HCT116 (cell line): ENCODE results near the gene ANKS4B.

ENCODE experiments used
- ATF3 ChIP-seq: IDR thresholded peaks from 2 replicates; pipeline ENCODE4 v1.6.1; 2012
- CTCF ChIP-seq, 3 experiments: fragments of 200-600 bp in 1 of 3; sonication (generic) in 1 of 3; IDR thresholded peaks in 2 of 3; conservative IDR thresholded peaks in 1 of 3; 2 replicates each; pipeline ENCODE4 v1.5.1; 2012 to 2017; ENCODE audit warnings: low read depth in 2 of 3, low read length in 2 of 3, antibody characterized with exemption in 1 of 3, borderline replicate concordance in 1 of 3, control low read depth in 1 of 3, mild to moderate bottlenecking in 1 of 3, mixed read lengths in 1 of 3, mixed run types in 1 of 3, moderate library complexity in 1 of 3; ENCODE audit not compliant: insufficient read depth in 1 of 3
- EZH2 ChIP-seq: fragments of 200-600 bp; sonication (generic); IDR thresholded peaks from 2 replicates; pipeline ENCODE4 v1.6.1; 2017; ENCODE audit warnings: antibody characterized with exemption, mixed run types
- EZH2phosphoT487 ChIP-seq: fragments of 200-600 bp; IDR thresholded peaks from 2 replicates; pipeline ENCODE4 v1.6.1; 2018; ENCODE audit warnings: antibody characterized with exemption, borderline replicate concordance
- POLR2A ChIP-seq: IDR thresholded peaks from 2 replicates; pipeline ENCODE4 v1.7.0; 2011; ENCODE audit warnings: borderline replicate concordance; ENCODE audit not compliant: insufficient read depth, insufficient read length; ENCODE audit errors: extremely low read depth
- POLR2AphosphoS5 ChIP-seq: IDR thresholded peaks from 2 replicates; pipeline ENCODE4 v1.6.1; 2011; ENCODE audit warnings: mild to moderate bottlenecking, low read depth, low read length, moderate library complexity
- RAD21 ChIP-seq: IDR thresholded peaks from 2 replicates; pipeline ENCODE4 v1.6.1; 2012; ENCODE audit warnings: low read depth, mild to moderate bottlenecking
- REST ChIP-seq: IDR thresholded peaks from 2 replicates; pipeline ENCODE4 v1.6.1; 2012; ENCODE audit warnings: low read depth
- SIN3A ChIP-seq: IDR thresholded peaks from 2 replicates; pipeline ENCODE4 v1.6.1; 2012; ENCODE audit warnings: low read depth
- YY1 ChIP-seq: IDR thresholded peaks from 2 replicates; pipeline ENCODE4 v1.6.1; 2011; ENCODE audit warnings: low read length, low read depth, moderate library complexity, mild to moderate bottlenecking; ENCODE audit not compliant: insufficient replicate concordance; ENCODE audit errors: extremely low read depth
- ZBTB33 ChIP-seq: IDR thresholded peaks from 2 replicates; pipeline ENCODE4 v1.6.1; 2011; ENCODE audit warnings: mild to moderate bottlenecking, low read length, moderate library complexity; ENCODE audit not compliant: insufficient replicate concordance; ENCODE audit errors: extremely low read depth
- ZFX ChIP-seq: fragments of 450-650 bp; IDR thresholded peaks from 2 replicates; pipeline ENCODE4 v1.6.1; 2017
- TF ChIP-seq, protein P1 (sequence below): IDR thresholded peaks from 2 replicates; pipeline ENCODE4 v1.6.1; 2012

GRCh38 chr16:21226749-21227148 lies 6.8 kb upstream of the ANKS4B start:
- TF ChIP-seq CTCF (IDR thresholded peaks at IDR 0.05 in 2 of 3, conservative IDR thresholded peaks at IDR 0.05 in 1 of 3; ENCODE audit: borderline replicate concordance in 1 of 3, insufficient read depth in 1 of 3, low read depth in 2 of 3, low read length in 2 of 3) (no peak), POLR2AphosphoS5 (no peak), EZH2 (no peak), REST (no peak), YY1 (no peak), POLR2A (no peak), ZFX (no peak), RAD21 (no peak), SIN3A (no peak), ZBTB33 (no peak), EZH2phosphoT487 (no peak), ATF3 (no peak)
- TF ChIP-seq, protein P1, sequence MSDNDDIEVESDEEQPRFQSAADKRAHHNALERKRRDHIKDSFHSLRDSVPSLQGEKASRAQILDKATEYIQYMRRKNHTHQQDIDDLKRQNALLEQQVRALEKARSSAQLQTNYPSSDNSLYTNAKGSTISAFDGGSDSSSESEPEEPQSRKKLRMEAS = no peak
